Stimulated activated CD4-positive, alpha-beta T cell treated with anti-CD3 and anti-CD28 coated beads, Interleukin-2, amount 100 ng/mL, for 4 hours (primary cell): ENCODE data around the gene TMEM63A.
A peak's percentile ranks its signal among the peaks of the same experiment; 100 is the strongest.
"Not testable (repeated sequence)": the region's sequence is repeated elsewhere in the genome, so short reads cannot be mapped to it uniquely, and the experiment has no call there.

Source experiments
- DNase-seq: peaks from one replicate; pipeline ENCODE4 v3.0.0-alpha.2; 2020; ENCODE audit warnings: low read depth

TMEM63A gene

DNA sequence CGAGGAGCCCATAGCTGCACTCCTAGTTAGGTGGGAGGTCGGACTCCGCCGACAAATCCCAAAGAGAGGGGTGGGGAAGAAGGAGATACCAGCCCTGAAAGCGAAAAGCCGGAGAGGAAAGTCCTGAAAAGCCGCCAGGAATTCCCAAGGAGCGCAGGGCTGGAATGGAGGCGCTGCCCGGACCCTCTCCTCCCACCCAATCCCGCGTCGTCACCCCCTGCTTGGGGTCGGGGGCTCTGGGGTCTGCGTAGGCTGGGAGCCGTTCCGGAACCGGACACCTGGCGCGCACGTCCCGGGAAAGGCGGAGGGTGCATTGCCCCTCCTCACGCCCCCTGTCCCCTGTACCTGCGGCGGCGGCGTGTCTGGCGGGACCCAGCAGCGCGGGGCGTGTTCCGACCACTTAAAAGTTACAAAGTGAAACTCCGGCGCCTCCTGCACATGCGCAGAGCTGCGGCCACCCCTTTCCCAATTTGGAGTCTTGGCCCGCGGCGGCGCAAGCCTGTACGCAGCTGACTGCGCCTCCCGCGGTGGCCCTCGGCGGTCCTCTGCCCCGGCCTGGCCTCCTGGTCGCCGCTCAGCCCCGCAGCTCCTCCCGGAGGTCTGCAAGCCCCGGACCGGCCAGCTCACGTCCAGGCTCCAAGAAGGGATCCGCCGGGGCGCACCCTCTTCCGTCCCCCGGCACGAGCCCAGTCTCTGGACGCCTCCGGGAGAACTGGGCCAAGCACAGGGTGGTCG is at the start of gene TMEM63A:
TSS of gene TMEM63A (minus strand) at position 422 of the 735 bp plus-strand sequence. CDS start 4,800 bp downstream, outside the sequence.
- DNase-seq: peak; percentile 81

GRCh38 chr1:225931270-225932136 is 49.3 kb upstream of the TMEM63A start:
- no peak for DNase-seq

DNA sequence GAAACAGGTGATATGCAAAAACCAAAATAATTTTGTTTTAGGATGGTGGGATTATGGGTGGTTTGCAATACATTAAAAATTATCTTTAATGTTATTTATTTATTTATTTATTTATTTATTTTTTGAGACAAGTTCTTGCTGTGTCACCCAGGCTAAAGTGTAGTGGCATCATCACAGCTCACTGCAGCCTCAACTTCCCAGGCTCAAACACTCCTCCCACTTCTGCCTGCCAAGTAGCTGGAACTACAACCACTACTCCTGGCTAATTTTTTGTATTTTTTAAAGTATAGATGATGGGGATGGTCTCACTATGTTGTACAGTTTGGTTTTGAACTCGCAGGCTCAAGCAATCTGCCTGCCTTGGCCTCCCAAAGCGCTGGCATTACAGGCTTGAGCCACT is 48.4 kb upstream of the TMEM63A start:
- DNase-seq: no peak

GRCh38 chr1:225929462-225929861 is 47.3 kb upstream of the TMEM63A start:
- DNase-seq: not testable (repeated sequence)

DNA sequence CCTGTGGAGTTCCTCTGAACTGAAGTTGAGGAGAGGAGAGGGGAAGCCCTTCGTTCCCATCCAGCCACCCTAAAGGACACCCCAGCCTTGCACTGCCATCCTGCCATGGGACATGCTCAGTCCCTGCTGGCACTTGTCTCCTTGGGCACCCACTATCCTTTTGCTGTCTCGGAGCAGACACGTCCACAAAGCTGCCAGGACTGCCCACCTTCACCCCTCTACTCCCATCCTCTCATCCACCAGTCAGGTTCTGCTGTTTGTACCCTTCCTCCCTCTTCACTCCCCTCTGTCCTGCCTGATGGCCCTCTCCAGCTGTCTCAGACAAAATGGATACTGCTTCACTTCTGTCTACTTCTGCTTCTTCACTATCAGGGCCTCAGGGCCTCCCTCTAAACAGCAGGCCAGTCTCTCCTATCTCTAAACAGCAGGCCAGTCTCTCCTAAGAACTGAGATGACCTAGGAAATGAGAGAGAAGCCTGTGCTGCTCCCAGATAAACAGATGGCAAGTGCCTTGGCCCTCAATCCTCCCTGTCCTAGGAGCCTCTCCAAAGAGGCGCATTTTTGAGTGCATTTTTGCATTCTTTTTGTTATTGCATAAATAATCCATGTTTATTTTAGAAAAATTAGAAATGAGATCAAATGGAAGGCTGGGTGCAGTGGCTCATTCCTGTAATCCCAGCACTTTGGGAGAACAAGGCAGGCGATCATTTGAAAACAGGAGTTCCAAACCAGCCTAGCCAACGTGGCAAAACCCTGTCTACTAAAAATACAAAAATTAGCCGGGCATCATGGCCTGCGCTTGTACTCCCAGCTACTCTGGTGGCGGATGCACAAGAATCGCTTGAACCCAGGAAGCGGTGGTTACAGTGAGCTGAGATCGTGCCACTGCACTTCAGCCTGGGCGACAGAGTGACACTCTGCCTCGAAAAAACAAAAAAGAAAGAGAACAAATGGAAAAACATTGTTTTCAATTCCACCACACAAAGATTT is 46.3 kb upstream of the TMEM63A start:
- DNase-seq: no peak

- no peak for DNase-seq
Observed at GRCh38 chr1:225926551-225927113, 44.5 kb upstream of the TMEM63A start.

- peak; percentile 90 for DNase-seq
Observed at GRCh38 chr1:225923692-225924555, 41.7 kb upstream of the TMEM63A start, which contains the start of gene PYCR2. PYCR2 (minus strand) TSS chr1:225924250; CDS start chr1:225924110, 140 bp downstream.

DNA sequence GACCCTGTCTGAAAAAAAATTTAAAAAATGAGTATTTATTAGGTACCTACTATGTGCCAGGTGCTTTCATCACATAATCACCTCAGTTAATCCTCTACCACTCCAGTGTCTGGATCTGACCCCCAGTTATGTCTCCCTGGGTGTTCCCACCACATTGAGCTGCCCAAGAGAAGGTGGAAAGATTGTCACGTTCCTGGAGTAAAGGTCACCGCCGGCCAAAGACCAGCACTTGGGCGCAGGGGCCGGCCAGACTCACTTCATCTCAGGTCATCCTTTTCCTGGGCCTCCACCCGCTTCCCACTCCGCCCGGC is 41.2 kb upstream of the TMEM63A start:
- DNase-seq: no peak

- DNase-seq: no peak
Observed at GRCh38 chr1:225921734-225922709, 39.8 kb upstream of the TMEM63A start.

- DNase-seq: no peak
Observed at GRCh38 chr1:225919906-225920305, 37.7 kb upstream of the TMEM63A start.

- no peak for DNase-seq
Observed at GRCh38 chr1:225918280-225918679, 36.1 kb upstream of the TMEM63A start.

DNA sequence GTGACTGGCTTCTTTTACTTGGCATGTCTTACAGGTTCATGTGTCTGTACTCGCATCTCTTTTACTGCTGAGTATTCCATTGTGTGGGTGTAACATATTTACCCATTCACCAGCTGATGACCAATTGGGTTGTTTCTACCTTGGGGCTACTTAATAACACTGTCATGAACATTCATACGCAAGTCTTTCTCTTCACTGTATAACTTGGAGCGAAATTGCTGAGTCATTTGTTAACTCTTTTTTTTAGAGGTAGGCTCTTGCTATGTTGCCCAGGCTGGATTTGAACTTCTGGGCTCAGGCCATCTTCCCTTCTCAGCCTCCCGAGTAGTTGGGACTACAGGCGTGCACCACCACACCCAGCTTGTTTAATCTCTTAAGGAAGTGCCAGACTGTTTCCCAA is 35.4 kb upstream of the TMEM63A start:
- no peak for DNase-seq

GRCh38 chr1:225917101-225917500 is 34.9 kb upstream of the TMEM63A start:
- DNase-seq: no peak

DNA sequence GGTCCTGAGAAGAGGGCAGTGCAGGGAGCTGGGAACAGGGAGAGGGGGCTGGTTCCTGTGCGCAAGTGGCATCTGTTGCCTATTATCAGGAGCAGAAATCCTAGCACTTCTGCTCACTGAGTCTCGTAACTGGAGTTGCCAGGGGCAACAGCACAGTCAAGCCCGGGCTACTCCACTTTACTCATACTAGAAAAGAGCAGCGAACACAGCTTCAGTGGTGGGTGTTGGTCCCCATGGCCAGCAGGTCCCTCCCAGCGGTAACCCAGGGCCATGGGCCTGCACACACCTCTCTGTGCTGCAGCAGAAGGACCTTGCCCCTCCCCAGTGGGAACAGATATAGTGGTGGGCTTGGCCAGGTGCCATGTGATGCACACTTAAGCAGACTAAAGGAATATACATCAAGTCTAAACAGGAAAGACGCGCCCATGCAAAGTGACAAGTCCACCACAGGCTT is 33.4 kb upstream of the TMEM63A start:
- DNase-seq: no peak

DNA sequence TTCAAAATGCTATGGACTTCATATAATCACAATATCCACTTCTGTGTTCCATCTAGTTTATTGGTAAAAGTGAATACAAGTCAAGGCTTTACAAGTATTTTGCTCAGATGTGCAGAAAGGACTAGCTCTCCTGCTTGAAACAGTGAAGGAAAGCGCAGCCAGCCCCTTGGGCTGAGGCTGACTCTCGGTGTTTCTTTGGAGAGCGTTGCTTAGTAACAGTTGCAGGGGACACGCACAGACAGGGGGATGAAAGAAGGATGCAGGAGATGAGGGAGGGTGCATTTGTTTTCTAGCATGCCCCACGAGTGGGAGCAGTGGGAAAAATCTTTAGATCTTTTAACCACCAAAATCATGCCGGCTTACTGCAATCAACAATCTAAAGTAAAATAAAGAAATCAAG is 32.8 kb upstream of the TMEM63A start:
- DNase-seq: no peak

GRCh38 chr1:225914391-225914790 is 32.2 kb upstream of the TMEM63A start:
- no peak for DNase-seq

DNA sequence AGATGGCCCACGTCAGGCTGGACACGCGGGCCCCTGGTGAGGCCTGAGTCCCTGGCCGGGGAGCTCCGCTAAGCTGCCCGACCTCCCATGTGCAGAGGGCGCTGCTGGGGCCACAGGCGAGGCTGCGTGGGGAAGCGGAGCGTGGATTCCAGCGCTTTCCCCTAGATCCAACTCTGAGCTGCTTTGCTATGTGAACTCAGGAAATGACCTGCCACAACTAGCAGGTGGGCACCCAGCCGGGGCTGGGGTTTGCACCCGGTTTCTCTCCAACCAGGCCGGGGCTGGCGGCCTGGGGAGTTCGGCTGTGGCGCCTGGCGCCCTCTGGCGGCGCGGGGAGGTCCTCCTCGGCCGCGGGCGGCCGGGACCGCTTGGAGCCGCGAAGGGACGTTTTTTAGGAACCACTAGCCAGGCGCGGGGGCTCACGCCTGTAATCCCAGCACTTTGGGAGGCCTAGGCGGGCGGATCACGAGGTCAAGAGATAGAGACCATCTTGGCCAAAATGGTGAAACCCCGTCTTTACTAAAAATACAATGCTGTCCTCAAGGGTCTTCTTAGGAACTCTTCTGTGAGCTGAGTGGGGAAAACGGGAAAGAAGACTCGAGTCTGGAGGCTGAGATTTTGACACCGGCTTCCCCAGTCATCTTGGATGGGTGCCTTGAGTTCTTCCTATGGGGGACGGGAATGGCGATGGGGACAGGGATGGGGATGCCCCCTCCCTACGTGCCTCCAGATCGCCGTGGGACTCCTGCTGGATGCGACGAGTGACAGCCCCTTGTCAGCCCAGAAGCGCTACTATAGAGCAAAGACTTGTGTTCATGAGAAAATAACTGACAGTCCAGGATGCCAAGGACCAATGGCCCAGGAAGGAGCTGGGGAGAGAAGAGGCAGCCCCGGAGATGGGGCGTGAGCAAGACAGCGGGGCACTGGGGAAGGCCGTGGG is 29.3 kb upstream of the TMEM63A start:
- peak; percentile 51 for DNase-seq

DNA sequence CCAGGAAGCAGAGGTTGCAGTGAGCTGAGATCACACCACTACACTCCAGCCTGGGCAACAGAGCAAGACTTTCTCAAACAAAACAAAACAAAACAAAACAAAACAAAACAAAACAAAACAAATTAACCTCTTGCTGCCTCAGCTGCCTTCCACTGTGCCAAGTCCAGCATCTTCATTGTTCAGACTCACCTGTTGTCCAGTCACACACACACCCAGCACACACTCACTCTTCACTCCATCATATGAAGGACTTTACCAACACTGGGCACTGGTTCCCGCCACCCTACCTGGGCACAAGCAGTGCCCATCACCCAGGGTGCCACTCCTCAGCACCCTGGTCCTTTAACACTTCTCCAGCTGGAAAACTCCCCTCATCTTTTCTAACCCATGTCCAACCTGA is 27.3 kb upstream of the TMEM63A start:
- DNase-seq: no peak
